ENCODE measurements around the gene RNF224.

Gene RNF224

GRCh38 chr9:137181680-137182079 is 45.6 kb upstream of the RNF224 start:
- ChIA-PET CTCF (no interaction called here), POLR2A (no interaction called here)
- TF ChIP-seq CTCF (IDR thresholded peaks at IDR 0.05; ENCODE audit: insufficient read depth, low read length, missing control alignments) = no peak
- no peak for DNase-seq (ENCODE audit: low read depth, low spot score)
- no peak overlapping the region for H3K4me3 ChIP-seq (ENCODE audit: low read depth, low read length)

- ChIA-PET POLR2A (interaction anchor here (0.6 kb wide), 1 partner anchor 8 kb away, joined by 4 read pairs; no protein-coding TSS in a partner anchor), CTCF (no interaction called here)
- TF ChIP-seq CTCF (IDR thresholded peaks at IDR 0.05; ENCODE audit: insufficient read depth, low read length, missing control alignments) = no peak
- no peak overlapping the region for H3K4me3 ChIP-seq (ENCODE audit: low read depth, low read length)
- DNase-seq (ENCODE audit: low read depth, low spot score) = no peak
These were observed 44.5 kb upstream of the RNF224 start for GRCh38 chr9:137182836-137183235.

DNA sequence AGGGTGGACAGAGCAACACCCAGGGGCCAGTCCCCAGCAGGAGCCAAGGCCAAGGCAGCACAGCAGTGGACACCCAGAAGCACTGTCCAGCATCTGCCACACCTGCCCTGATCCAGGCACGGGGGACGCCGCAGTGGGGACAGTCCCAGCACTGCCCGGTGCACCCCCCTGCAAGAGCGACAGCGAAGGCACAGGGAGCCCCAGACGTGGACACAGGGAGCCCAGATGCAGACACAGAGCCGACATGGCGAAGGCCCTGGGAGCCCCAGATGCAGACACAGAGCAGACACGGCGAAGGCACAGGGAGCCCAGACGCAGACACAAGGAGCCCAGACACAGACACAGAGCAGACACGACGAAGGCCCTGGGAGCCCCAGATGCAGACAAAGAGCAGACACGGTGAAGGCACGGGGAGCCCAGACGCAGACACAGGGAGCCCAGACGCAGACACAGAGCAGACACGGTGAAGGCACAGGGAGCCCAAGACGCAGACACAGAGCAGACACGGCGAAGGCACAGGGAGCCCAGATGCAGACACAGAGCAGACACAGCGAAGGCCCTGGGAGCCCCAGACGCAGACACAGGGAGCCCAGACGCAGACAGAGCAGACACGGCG is 43.2 kb upstream of the RNF224 start:
- TF ChIP-seq CTCF (IDR thresholded peaks at IDR 0.05; ENCODE audit: insufficient read depth, low read length, missing control alignments) = no peak
- ChIA-PET POLR2A (no interaction called here), CTCF (no interaction called here)
- DNase-seq (ENCODE audit: low read depth, low spot score) = no peak
- H3K4me3 ChIP-seq (ENCODE audit: low read depth, low read length) = no peak overlapping the region

DNA sequence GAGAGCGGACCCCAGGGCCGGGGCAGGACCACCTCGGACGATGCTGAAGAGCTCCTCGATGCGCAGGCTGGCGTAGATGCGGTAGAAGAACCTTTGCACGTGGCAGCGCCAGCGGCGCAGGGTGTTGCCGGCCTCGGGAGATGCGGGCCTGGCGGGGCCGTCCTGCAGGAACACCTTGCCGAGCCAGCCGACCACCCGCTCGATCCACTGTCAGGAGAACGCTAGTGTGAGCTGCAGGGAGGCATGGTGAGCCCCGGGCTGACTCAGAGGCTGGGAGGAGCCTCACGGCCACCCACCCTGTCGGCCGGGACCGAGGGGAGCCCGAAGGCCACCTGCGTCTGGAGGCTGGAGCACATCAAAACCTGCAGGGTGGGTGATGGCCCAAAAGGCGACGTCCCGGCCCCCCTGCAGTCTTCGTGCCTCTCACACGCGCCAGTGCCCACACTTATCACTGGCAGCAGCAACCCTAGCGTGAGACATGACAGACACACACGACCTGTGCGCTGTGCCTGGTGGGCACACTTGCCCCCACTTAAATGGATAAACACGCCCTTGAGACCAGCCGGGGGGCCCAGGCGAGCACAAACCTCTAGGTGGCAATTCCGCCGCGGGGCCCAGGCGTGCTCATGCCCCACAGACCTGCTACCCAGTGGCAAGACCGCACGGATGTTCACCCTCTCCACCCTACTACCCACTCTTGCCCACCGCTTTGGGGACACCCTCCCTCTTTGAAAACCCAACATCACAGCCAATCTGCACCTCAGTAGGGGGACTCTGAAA is 42.2 kb upstream of the RNF224 start:
- POLR2A ChIA-PET = no interaction called here
- no peak for TF ChIP-seq CTCF (IDR thresholded peaks at IDR 0.05; ENCODE audit: insufficient read depth, low read length, missing control alignments)
- H3K4me3 ChIP-seq (ENCODE audit: low read depth, low read length) = no peak overlapping the region
- DNase-seq (ENCODE audit: low read depth, low spot score) = no peak
- CTCF ChIA-PET = no interaction called here

DNA sequence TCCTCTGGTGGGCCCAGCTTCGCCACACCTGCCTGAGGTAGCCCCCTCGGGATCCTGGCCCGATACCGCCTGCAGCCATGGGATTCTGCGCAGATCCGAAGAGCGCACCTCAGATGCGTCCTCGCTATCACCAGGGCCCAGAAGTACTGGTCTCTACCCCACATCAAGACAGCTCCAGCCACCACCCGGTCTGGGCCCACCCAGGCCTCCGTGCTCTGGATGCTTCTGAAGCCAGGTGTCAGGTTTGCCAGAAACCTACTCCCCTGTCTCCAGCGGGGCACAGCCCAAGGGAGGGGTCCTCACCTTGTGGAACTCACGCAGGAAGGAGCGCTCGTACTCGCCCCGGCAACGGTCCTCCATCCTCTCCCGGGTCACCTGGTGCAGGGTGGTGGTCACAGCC is 41.4 kb upstream of the RNF224 start:
- H3K4me3 ChIP-seq (ENCODE audit: low read depth, low read length) = no peak overlapping the region
- ChIA-PET POLR2A (no interaction called here), CTCF (no interaction called here)
- TF ChIP-seq CTCF (IDR thresholded peaks at IDR 0.05; ENCODE audit: insufficient read depth, low read length, missing control alignments) = no peak
- DNase-seq (ENCODE audit: low read depth, low spot score) = no peak

DNA sequence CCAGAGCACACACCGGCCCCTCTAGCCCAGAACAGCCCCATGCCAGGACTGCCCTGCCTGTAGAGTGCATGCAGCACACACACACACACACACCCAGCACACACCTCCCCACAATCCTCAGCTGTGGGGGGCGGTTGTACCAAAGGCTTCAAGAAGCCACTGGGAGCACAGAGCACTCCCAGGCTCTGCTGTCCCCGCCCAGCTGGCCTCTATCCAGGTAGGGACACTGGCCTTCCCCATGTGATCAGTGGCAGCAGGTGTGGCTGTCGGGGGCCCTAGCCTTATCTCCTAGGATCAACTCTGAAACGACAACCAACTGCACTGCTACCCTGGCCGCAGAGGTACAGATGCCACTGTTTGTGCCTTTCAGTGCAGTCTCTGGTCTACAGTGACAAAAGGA is 40.9 kb upstream of the RNF224 start:
- no peak for TF ChIP-seq CTCF (IDR thresholded peaks at IDR 0.05; ENCODE audit: insufficient read depth, low read length, missing control alignments)
- CTCF ChIA-PET = no interaction called here
- no peak overlapping the region for H3K4me3 ChIP-seq (ENCODE audit: low read depth, low read length)
- no peak for DNase-seq (ENCODE audit: low read depth, low spot score)
- POLR2A ChIA-PET = no interaction called here
